ENCODE results near the gene TRAF5. TPM values are rescaled to one million over a fixed set of nuclear protein-coding genes. Genes with fewer than 3 reads are reported as not detected.
A peak's percentile ranks its signal among the peaks of the same experiment; 100 is the strongest.
"Not testable (repeated sequence)": the region's sequence is repeated elsewhere in the genome, so short reads cannot be mapped to it uniquely, and the experiment has no call there.

TRAF5 gene
- total RNA-seq, 2 experiments from 2014 or later = 40.6 to 42.5 TPM

DNA sequence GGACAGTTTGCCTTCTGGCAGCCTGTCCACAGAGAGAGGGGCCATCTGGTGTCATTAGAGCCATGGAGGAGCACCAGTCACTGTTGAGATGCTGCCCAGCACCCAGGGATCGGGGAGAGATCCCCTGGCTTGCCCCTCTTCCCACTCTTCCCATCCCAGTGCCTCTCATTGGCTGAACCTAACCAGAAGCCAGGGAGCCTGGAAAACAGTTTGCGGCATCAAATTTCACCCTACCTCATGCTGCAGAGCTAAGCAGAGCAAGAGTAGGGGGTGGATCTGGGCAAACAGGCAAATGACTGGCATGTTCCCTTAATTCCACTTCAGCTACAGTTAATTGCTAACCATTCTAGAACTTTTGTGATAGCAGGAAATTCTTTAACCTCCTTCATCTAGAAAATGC lies 19.1 kb downstream of the TRAF5 start:
- H3K27ac Mint-ChIP-seq = no peak overlapping the region
- peaks cover 83% of the 10 kb centered on the region for H3K4me1 Mint-ChIP-seq (ENCODE audit: low read depth)
- TF ChIP-seq, protein P1, sequence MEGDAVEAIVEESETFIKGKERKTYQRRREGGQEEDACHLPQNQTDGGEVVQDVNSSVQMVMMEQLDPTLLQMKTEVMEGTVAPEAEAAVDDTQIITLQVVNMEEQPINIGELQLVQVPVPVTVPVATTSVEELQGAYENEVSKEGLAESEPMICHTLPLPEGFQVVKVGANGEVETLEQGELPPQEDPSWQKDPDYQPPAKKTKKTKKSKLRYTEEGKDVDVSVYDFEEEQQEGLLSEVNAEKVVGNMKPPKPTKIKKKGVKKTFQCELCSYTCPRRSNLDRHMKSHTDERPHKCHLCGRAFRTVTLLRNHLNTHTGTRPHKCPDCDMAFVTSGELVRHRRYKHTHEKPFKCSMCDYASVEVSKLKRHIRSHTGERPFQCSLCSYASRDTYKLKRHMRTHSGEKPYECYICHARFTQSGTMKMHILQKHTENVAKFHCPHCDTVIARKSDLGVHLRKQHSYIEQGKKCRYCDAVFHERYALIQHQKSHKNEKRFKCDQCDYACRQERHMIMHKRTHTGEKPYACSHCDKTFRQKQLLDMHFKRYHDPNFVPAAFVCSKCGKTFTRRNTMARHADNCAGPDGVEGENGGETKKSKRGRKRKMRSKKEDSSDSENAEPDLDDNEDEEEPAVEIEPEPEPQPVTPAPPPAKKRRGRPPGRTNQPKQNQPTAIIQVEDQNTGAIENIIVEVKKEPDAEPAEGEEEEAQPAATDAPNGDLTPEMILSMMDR (IDR thresholded peaks at IDR 0.05) = no peak
- peaks cover 33% of the 10 kb centered on the region for H3K36me3 Mint-ChIP-seq (ENCODE audit: low read depth)
- no peak for ATAC-seq
- no peak overlapping the region for H3K4me3 Mint-ChIP-seq
- H3K27me3 Mint-ChIP-seq = no peaks in the 10 kb centered on the region
- intact Hi-C loops (cut with micrococcal nuclease) = no loop called here
- ChIA-PET CTCF (interaction anchor here (2.1 to 2.9 kb wide), 2 partner anchors 10 to 22 kb away, joined by 6 to 12 read pairs; no protein-coding TSS in a partner anchor), POLR2A (interaction anchor here (0.7 kb wide), 1 partner anchor 15 kb away, joined by 3 read pairs; no protein-coding TSS in a partner anchor)
- no peaks in the 10 kb centered on the region for H3K9me3 Mint-ChIP-seq
- no peak for DNase-seq

GRCh38 chr1:211347077-211347844 lies 20.6 kb downstream of the TRAF5 start:
- no peak for ATAC-seq
- Mint-ChIP-seq H3K27ac (peak overlapping the region; percentile 7), H3K36me3 (ENCODE audit: low read depth) (peaks cover 35% of the 10 kb centered on the region), H3K9me3 (peaks cover 11% of the 10 kb centered on the region), H3K4me3 (no peak overlapping the region), H3K4me1 (ENCODE audit: low read depth) (peaks cover 82% of the 10 kb centered on the region), H3K27me3 (no peaks in the 10 kb centered on the region)
- TF ChIP-seq, protein P1 (IDR thresholded peaks at IDR 0.05) = no peak
- intact Hi-C loops (cut with micrococcal nuclease) = no loop called here
- DNase-seq = no peak
- CTCF ChIA-PET = interaction anchor here (1.2 to 2.9 kb wide), 4 partner anchors 8 to 24 kb away, joined by 3 to 12 read pairs (median 6); no protein-coding TSS in a partner anchor
- POLR2A ChIA-PET = interaction anchor here (0.9 to 2.3 kb wide), 4 partner anchors 9 to 35 kb away, joined by 3 to 6 read pairs (median 3); no protein-coding TSS in a partner anchor

GRCh38 chr1:211348547-211348946 lies 21.9 kb downstream of the TRAF5 start:
- POLR2A ChIA-PET = interaction anchor here (0.9 to 2.3 kb wide), 2 partner anchors 20 to 34 kb away, joined by 3 to 6 read pairs; no protein-coding TSS in a partner anchor
- Mint-ChIP-seq H3K36me3 (ENCODE audit: low read depth) (peaks cover 46% of the 10 kb centered on the region), H3K9me3 (peaks cover 11% of the 10 kb centered on the region), H3K27ac (no peak overlapping the region), H3K4me3 (no peak overlapping the region), H3K4me1 (ENCODE audit: low read depth) (peaks cover 83% of the 10 kb centered on the region), H3K27me3 (no peaks in the 10 kb centered on the region)
- CTCF ChIA-PET = interaction anchor here (1.0 to 2.9 kb wide), 3 partner anchors 10 to 128 kb away, joined by 3 to 12 read pairs (median 6); no protein-coding TSS in a partner anchor
- DNase-seq (no peak), ATAC-seq (no peak)
- TF ChIP-seq, protein P1 (IDR thresholded peaks at IDR 0.05) = no peak
- intact Hi-C loops (cut with micrococcal nuclease) = no loop called here

DNA sequence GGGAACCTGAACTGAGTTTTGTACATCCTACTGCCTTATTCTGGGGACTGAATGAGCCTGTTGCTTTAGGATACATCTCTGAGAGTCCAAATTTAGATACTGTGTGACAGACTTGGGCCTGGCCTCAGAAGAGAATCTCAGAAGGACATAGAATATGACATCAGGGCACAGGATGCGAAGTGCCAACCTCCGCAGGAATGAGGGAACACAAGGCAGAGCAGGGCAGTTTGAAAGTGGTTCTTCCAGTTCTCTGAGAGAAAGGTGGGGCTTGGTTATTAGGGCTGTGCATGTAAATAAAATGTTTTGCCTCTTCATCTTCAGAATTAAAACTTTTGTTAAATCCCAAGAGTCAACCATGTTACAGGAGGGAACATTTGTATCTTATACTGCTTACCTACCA lies 23.1 kb downstream of the TRAF5 start:
- no peak for DNase-seq
- Mint-ChIP-seq H3K4me3 (no peak overlapping the region), H3K27me3 (no peaks in the 10 kb centered on the region), H3K27ac (peak overlapping the region; percentile 14), H3K36me3 (ENCODE audit: low read depth) (peaks cover 44% of the 10 kb centered on the region), H3K4me1 (ENCODE audit: low read depth) (peaks cover 82% of the 10 kb centered on the region), H3K9me3 (peaks cover 11% of the 10 kb centered on the region)
- ChIA-PET CTCF (interaction anchor here (1.0 to 3.8 kb wide), 3 partner anchors 22 to 165 kb away, joined by 3 to 14 read pairs (median 5); no protein-coding TSS in a partner anchor), POLR2A (interaction anchor here (0.6 kb wide), 1 partner anchor 90 kb away, joined by 3 read pairs; no protein-coding TSS in a partner anchor)
- TF ChIP-seq, protein P1 (IDR thresholded peaks at IDR 0.05) = no peak
- no peak for ATAC-seq
- intact Hi-C loops (cut with micrococcal nuclease) = no loop called here

DNA sequence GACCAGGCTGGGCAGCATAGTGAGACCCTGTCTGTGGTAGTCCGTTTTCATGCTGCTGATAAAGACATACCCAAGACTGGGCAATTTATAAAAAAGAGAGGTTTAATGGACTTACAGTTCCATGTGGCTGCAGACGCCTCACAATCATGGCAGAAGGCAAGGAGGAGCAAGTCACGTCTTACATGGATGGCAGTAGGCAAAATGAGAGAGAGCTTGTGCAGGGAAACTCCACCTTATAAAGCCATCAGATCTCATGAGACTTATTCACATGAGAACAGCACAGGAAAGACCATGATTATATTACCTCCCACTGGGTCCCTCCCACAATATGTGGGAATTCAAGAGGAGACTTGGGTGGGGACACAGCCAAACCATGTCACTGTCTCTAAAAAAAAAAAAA lies 25.4 kb downstream of the TRAF5 start:
- peaks cover 11% of the 10 kb centered on the region for H3K9me3 Mint-ChIP-seq
- intact Hi-C loops (cut with micrococcal nuclease); ATAC-seq; DNase-seq; H3K4me3 Mint-ChIP-seq; H3K27me3 Mint-ChIP-seq: not testable (repeated sequence)
- ChIA-PET CTCF (interaction anchor here (0.9 to 3.8 kb wide), 4 partner anchors 14 to 29 kb away, joined by 3 to 14 read pairs (median 4); no protein-coding TSS in a partner anchor), POLR2A (interaction anchor here (0.9 kb wide), 1 partner anchor 22 kb away, joined by 3 read pairs; no protein-coding TSS in a partner anchor)
- peak overlapping the region; percentile 60 for H3K27ac Mint-ChIP-seq
- H3K36me3 Mint-ChIP-seq (ENCODE audit: low read depth) = peaks cover 58% of the 10 kb centered on the region
- H3K4me1 Mint-ChIP-seq (ENCODE audit: low read depth) = peaks cover 83% of the 10 kb centered on the region
